ENCODE measurements around the gene CD79B. TPM values are rescaled to one million over a fixed set of nuclear protein-coding genes. Genes with fewer than 3 reads are reported as not detected.
A peak's percentile ranks its signal among the peaks of the same experiment; 100 is the strongest.

The CD79B gene
- total and polyA plus RNA-seq, 10 of the 15 experiments (the other 5 are each of a cell fraction or from before 2014, with no cell fraction given), result 17.5 to 148 (median 79.1) TPM

DNA sequence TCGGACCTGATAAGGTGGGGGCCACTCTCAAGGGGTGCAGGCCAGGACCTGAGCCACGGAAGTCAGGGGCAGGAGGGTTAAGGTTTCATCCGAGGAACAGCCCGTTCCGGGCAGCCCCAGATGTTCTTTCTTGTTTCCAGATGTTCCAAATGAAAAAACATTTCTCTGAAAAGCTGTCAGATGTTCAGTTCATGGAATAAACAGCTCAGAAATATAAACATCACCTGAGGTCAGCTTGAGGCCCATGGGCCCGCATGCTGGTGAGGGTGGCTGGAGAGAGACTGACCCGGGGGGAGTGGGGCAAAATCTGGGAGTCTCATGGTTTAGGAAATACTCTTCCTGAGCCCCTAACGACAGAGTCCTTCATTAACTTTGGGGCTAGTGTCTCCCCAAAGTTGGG, 1.5 kb upstream of the CD79B start:
- no peak for ATAC-seq
- no peak for TF ChIP-seq NRF1 (conservative IDR thresholded peaks at IDR 0.05; ENCODE audit: low read depth, low read length)
- TF ChIP-seq MTA3 (IDR thresholded peaks at IDR 0.05; ENCODE audit: borderline replicate concordance, low read length), result no peak
- no peak for TF ChIP-seq GABPA (IDR thresholded peaks at IDR 0.05; ENCODE audit: low read depth)
- TF ChIP-seq ZZZ3 (IDR thresholded peaks at IDR 0.05; ENCODE audit: control insufficient read depth, insufficient read length, low read depth), result no peak
- TF ChIP-seq EZH2 (IDR thresholded peaks at IDR 0.05; ENCODE audit: borderline replicate concordance, control insufficient read depth, low read depth, low read length), result no peak
- no peak for TF ChIP-seq TAF1 (IDR thresholded peaks at IDR 0.05; ENCODE audit: borderline replicate concordance, low read depth, low read length)
- no peak for TF ChIP-seq NR2F1 (conservative IDR thresholded peaks at IDR 0.05)
- no peak for TF ChIP-seq IRF4 (IDR thresholded peaks at IDR 0.05; ENCODE audit: low read depth, low read length)
- no peak for TF ChIP-seq BCLAF1 (IDR thresholded peaks at IDR 0.05)
- no peak for TF ChIP-seq RAD21 (IDR thresholded peaks at IDR 0.05; ENCODE audit: insufficient read depth, low read depth, low read length)
- no peak for TF ChIP-seq TCF3 (IDR thresholded peaks at IDR 0.05; ENCODE audit: borderline replicate concordance, insufficient read depth, low read depth, low read length)
- no peak for TF ChIP-seq HSF1 (IDR thresholded peaks at IDR 0.05; ENCODE audit: low read depth, low read length)
- TF ChIP-seq CBFB (IDR thresholded peaks at IDR 0.05; ENCODE audit: low read depth), result no peak
- TF ChIP-seq, protein P1, sequence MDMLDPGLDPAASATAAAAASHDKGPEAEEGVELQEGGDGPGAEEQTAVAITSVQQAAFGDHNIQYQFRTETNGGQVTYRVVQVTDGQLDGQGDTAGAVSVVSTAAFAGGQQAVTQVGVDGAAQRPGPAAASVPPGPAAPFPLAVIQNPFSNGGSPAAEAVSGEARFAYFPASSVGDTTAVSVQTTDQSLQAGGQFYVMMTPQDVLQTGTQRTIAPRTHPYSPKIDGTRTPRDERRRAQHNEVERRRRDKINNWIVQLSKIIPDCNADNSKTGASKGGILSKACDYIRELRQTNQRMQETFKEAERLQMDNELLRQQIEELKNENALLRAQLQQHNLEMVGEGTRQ (IDR thresholded peaks at IDR 0.05; ENCODE audit: borderline replicate concordance, low read depth, low read length), result no peak
- no peak for TF ChIP-seq ZNF622 (IDR thresholded peaks at IDR 0.05)
- no peak for TF ChIP-seq ZNF207 (IDR thresholded peaks at IDR 0.05; ENCODE audit: borderline replicate concordance)
- no peak for TF ChIP-seq MEF2B (IDR thresholded peaks at IDR 0.05; ENCODE audit: partially characterized antibody, poor library complexity, severe bottlenecking)
- H4K20me1 ChIP-seq (ENCODE audit: control insufficient read depth, insufficient read depth), result no peaks in the 10 kb centered on the region
- no peak overlapping the region for H3K27ac ChIP-seq (ENCODE audit: control insufficient read depth, insufficient read depth)
- POLR2A ChIA-PET, result interaction anchor here (0.7 to 5.9 kb wide), 6 partner anchors 9 to 92 kb away, joined by 3 to 68 read pairs (median 12); partner anchors contain the start of gene ICAM2
- FAIRE-seq, result no peak
- H3K4me1 ChIP-seq (ENCODE audit: control insufficient read depth, insufficient read depth, low read length), result peaks cover 33% of the 10 kb centered on the region
- peaks cover 6 to 7% of the 10 kb centered on the region in 2 experiments; a peak in 2 of 4 replicates for H3K36me3 ChIP-seq (ENCODE audit: control insufficient read depth in 2 of 2, insufficient read depth in 2 of 2, low read length in 1 of 2)
- no peak overlapping the region for H3K9ac ChIP-seq (ENCODE audit: control insufficient read depth, insufficient read depth, low read length)
- no TSS peak for BruUV-seq (replicated peaks)
- in situ Hi-C loops (cut with MboI) (no loop called here), intact Hi-C loops (cut with micrococcal nuclease; ENCODE audit: unreplicated experiment) (no loop called here)
- no peaks in the 10 kb centered on the region for H3K27me3 ChIP-seq (replicated peaks in 1 of 2; ENCODE audit: control insufficient read depth in 2 of 2, insufficient read depth in 2 of 2, low read length in 1 of 2)
- peaks cover 32% of the 10 kb centered on the region for H3K79me2 ChIP-seq (ENCODE audit: control insufficient read depth, insufficient read depth, low read length)
- SMC1A ChIA-PET (ENCODE audit: uncharacterized antibody, unreplicated experiment), result interaction anchor here (0.7 to 9.0 kb wide), 4 partner anchors 13 to 89 kb away, joined by 3 to 111 read pairs (median 36); partner anchors contain the start of gene GH1
- peak overlapping the region; percentile 88 for H3K4me2 ChIP-seq (ENCODE audit: control insufficient read depth, insufficient read depth)
- H3K4me3 ChIP-seq, result no peak overlapping the region
- H2AFZ ChIP-seq (ENCODE audit: control insufficient read depth, low read depth, low read length), result no peak overlapping the region
- CTCF ChIA-PET, result interaction anchor here (1.4 to 8.7 kb wide), 7 partner anchors 13 to 92 kb away, joined by 3 to 153 read pairs (median 10); partner anchors contain the start of gene GH1
- RAD21 ChIA-PET (ENCODE audit: unreplicated experiment), result interaction anchor here (1.7 to 9.0 kb wide), 6 partner anchors 13 to 199 kb away, joined by 5 to 130 read pairs (median 16); partner anchors contain the start of gene GH1
- WGBS (ENCODE audit: insufficient coverage, insufficient replicate concordance, low lambda C conversion rate, missing lambda C conversion rate), result 97% methylated on average over 8 of the region's 8 CpGs
- no peak for DNase-seq (ENCODE audit: low read depth, low spot score)
- no peaks in the 10 kb centered on the region for H3K9me3 ChIP-seq (replicated peaks; ENCODE audit: control insufficient read depth, insufficient read depth, low read length)

All from GM12878 (cell line).